NCI-H2107 (cell line): ENCODE measurements around the gene COA6.

Experiments
- DNase-seq: peaks from one replicate; lab custom pipeline; 2025; lab: John Stamatoyannopoulos, UW

Gene COA6

DNA sequence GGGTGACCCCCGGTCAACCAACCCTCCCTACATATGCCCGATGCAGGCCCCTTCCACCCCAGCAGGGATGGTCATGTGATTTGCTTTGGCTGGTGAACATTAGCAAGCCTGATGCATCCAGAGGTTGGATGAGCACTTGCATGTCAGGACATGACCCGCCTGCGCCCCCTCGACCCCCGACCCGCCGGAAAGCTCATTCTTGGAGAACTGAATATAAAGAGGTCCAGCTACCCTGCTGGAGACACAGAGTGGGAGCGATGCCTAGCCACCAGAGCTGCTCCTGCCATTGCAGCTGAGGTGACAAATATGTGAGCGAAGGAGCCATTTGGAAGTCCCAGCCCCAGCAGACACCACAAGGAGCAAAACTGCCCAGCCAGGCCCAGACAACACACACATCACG is 39.6 kb downstream of the COA6 start:
- DNase-seq: no peak

GRCh38 chr1:234413485-234413884 is 40.2 kb downstream of the COA6 start:
- no peak for DNase-seq

GRCh38 chr1:234413990-234414389 is 40.7 kb downstream of the COA6 start:
- DNase-seq: no peak

GRCh38 chr1:234427950-234428646 is 54.8 kb downstream of the COA6 start:
- no peak for DNase-seq

DNA sequence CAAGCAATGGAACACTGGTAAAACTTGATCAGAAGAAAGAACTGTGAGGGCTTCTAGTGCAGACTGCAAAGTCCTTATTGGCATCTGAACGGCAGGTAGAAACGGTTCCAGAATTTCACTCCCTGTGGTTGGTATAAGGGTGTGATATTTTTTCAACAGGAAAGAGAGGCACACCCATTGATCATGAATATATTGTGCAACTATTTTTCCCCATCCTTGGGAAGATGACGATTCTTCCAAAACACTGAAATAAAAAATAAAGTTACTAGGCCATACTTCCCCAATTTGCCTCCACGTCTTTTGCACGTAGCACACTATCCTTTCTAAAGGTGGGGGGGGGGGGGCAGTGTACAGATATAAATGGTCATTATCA is 56.2 kb downstream of the COA6 start:
- no peak for DNase-seq

- no peak for DNase-seq
These were observed 57.4 kb downstream of the COA6 start for GRCh38 chr1:234430691-234431090.

- DNase-seq: no peak
These were observed 58.0 kb downstream of the COA6 start for GRCh38 chr1:234431255-234431654.

DNA sequence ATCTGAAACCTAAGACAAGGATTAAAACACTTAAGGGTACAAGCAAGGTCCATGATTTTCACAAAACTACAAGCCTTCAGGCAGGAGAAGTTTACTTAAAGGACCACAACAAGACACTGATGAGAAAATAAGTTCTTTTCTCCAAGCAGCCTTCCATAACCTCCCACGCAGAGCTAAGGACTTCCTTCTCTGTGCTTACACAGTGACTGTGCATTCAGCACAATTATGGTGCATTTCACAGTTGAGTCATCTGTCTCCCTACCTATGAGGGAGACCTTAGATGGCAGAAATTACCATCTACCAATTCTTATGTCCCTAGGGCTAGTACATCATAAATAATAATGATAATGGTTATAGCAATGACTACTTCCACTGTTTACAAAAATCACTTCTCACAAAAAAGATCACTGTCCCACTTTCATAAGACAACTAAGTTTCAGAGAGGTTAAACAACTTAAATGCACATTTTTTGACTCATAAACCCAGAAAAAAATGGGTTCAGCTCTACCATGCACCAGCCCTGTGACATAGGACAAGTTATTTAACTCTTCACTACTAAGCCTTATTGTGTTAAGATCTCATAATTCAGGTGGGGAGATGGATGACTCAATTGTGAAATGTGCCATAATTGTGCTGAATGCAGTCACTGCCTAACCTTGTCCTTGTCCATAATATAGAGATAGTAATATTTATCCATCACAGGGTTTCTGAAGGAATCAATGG is 60.5 kb downstream of the COA6 start:
- DNase-seq: no peak
